GM12801 (cell line): ENCODE results near the gene LENEP.

Experiments used
- CTCF ChIP-seq: IDR thresholded peaks from one replicate; pipeline ENCODE4 v1.5.1; 2011; ENCODE audit warnings: control low read depth; ENCODE audit not compliant: insufficient read length; ENCODE audit errors: extremely low read depth

Gene LENEP

DNA sequence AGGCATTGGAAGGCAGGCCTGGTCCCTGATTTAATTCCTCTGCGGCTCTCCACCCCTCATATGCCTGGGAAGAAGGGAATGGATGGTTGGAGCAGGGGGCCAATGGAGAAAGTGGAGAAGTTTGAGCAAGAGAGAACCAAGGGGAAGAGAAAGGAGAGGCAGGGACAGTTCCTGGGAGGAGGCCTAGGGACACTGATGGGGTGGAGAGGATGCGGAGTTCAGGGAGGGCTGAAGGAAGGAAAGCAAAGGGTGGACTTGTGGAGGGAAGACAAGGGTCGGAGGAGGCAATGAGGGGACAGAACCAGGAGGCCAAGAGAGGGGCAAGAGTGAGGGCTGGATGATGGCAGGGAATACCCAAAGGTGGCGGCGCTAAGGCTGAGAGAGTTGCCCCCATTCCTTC, 16.4 kb downstream of the LENEP start:
- no peak for TF ChIP-seq CTCF

- TF ChIP-seq CTCF, result no peak
These were observed 17.0 kb downstream of the LENEP start for GRCh38 chr1:155010211-155010918.

- no peak for TF ChIP-seq CTCF
These were observed 17.6 kb downstream of the LENEP start for GRCh38 chr1:155011004-155011416.

- no peak for TF ChIP-seq CTCF
These were observed 18.1 kb downstream of the LENEP start for GRCh38 chr1:155011437-155012025.

- no peak for TF ChIP-seq CTCF
These were observed 18.7 kb downstream of the LENEP start for GRCh38 chr1:155012026-155012546.

DNA sequence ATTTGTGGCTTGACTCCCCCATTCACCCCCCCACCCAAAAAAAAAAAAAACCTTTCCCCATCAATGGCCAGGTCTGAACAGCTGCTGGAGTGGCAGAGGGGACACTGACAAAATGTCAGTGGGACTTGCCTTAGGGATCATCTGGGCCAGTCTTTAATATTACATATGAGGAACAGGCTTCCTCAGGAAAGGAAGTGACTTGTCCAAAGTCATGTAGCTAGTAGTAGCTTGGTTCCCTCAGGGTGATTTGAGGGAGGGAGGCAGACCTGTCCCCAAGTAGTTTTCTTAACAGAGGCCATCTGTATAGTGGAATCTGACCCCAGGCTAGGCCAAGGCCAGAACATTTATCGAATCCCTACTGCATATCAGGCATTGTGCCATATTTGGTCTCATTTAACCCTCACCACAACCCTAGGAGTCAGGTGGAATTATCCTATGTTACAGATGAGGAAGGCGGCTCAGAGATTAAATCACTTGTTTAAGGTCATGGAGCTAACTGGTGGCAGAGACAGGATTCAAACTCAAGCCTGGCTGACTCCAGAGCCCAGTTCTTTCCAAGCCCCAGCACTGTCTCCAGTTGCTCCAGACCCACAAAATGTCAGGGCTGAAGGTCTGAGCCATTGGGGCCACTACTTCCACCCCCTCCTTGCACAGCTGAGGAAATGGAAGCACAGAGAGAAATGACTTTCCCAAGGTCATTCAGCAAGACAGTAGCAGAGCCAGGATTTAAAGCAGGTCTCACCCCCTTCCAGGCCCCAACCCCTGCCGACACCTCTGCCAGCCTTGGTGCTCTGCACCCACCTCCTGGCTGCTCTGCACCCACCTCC, 19.6 kb downstream of the LENEP start:
- no peak for TF ChIP-seq CTCF

DNA sequence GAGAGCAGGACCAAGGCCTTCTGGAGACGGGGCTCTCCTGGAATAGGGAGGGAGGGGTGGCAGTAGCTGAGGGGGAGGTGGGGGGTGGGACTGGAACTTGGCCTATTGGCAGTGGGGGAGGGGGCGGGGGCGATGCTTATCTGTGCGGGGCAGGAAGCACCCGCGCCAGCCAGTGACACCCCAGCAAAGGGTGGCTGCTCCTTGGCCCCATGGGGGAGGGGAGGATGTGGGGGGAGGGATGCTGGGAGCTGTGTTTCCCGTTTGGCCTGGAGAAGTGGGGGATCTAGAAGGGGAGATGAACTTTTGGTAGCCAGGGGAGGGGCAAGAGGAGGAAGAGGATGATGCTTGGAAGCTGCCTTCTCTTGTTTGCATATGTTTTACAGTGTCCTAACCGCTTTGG, 20.2 kb downstream of the LENEP start:
- no peak for TF ChIP-seq CTCF
